ENCODE measurements around the gene KSR2.
A peak's percentile ranks its signal among the peaks of the same experiment; 100 is the strongest.
"Not testable (repeated sequence)": the region's sequence is repeated elsewhere in the genome, so short reads cannot be mapped to it uniquely, and the experiment has no call there.

KSR2 gene

DNA sequence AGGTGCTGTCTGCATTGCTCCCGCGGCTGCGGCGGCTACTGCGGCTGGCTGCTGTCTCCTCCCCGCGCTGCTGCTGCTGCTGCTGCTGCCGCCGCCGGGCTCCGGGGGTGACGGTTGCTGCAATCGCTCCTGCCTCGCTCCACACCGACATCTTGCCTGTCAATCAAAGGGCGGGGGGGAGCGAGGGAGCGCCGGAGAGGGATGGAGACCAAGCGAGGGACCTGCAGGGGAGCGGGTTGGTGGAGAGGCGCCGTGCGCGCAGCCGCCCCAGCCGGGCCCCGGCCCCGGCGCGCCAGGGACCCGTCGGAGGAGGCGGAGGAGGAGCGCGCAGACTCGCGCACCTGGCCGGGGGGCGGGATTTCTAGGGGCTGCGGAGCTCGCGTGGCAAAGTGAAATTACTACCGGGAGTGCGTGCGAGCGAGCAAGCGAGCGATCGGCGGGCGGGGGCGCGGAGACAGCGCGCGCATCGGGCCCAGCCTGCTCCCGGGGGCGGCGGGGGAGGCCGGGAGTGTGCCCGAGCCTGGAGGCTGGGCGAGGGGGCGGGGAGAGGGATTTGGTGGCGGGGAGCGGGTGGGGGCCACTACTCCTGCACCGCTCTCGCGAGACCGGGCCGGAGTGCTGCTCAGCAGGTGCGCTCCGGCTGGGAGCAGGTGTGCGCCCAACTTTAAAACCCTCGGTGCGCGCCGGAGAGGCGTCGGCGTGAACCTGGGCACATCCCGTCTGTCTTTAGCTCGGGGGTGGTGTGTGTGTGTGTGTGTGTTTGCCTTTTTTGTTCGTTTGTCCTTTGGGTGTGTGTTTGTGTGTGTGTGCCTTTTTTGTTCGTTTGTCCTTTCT lies at the start of gene KSR2:
TSS of gene KSR2 (minus strand) at position 165 of the 834 bp plus-strand sequence. CDS start 735 bp downstream, outside the sequence.
- DNase-seq, result peak in 11 of 14 donors; percentile 1 to 91 (median 31)

DNA sequence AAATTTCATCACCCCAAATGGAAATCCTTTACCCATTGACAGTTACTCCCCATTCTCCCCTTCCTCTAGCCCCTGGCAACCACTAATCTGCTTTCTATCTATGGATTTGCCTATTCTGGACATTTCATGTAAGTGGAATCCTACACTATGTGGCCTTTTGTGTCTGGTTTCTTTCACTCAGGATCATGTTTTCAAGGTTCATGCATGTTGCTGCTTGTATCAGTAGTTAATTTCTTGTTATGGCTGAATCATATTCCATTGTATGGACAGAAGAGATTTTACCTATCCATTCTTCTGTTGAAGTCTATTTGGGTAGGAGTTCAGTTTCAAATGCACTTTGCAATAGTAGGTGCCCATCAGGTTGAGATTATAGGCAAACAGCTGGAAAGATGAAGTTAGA lies 49.1 kb upstream of the KSR2 start:
- DNase-seq, result no peak

DNA sequence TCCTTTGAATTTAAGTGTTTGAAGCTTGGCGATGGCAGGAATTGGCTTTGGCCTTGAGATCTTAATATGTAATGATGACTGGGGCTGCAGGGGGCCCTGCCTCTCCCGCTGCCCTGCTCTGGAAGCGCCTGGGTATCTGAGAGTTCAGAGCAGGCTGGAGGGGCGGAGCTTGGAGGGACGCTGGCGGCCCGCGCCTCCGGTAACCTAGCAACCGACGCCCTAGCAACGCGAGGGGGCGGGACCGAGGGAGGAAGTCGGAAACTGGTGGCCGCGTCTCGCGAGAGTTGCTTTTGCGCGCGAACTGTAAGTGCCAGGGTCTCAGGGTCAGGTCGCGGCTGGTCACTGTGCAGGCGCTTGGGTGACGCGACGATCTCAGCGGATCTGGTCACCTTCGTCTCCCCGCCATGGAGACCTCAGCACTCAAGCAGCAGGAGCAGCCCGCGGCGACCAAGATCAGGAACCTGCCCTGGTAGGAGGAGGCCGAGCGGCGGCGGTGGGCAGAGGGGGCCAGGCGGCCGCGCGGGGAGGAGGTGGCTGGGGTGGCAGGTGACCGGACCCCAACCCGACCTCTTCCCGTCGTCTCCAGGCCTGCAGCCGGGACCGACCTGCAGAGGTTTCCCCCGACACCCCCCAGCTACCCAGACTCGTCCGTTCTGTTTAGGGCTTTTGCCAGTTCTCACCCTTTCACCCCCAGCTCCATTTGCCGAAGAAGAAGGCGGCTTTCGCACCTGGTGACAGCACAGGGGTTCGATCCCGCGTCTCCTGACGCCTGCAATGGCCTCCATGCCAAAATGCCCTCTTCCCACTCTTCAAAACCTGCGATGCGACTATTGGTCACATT lies 47.9 kb upstream of the KSR2 start, which contains the start of gene RFC5:
TSS of gene RFC5 (plus strand) at position 280 of the 841 bp plus-strand sequence. CDS start at position 405, 125 bp downstream.
- DNase-seq, result peak; percentile 40 to 93 (median 88)

DNA sequence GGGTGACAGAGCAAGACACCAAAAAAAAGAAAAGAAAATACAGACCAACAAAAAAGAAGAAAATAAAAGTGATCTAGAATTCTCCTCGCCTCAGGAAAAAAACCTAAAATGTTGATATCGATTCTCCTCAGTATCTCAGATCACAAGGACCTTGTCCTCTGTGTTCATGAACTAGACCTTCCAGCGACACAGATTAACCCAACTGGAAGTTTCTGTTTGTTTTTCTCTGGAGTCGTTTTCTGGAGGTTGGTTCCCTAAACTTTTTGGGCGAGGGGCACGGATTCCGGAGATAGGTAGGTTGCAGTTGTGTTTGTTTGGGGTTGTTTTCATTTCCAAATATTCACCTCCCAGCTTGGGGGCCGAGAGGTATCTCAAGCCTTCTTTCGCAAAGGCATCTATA lies 47.2 kb upstream of the KSR2 start:
- no peak for DNase-seq

DNA sequence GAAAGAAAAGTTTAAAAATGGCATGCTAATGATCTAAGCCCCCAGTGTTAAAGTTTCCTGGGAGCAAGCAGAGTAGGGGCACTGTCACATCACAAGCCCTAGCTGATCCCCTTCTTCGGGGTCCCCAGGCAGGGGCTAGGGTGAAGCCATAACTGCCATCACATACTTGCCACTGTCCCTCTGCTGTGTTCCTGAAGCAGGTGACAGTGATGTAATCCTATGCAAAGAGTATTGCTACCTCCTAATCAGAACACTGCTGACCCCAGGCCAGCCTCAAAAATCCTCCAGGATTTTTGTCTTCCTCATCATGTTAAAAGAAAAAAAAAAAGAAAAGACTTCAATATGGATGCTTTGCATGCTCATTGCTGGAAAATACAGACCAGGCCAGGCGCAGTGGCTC lies 46.5 kb upstream of the KSR2 start:
- DNase-seq, result no peak

DNA sequence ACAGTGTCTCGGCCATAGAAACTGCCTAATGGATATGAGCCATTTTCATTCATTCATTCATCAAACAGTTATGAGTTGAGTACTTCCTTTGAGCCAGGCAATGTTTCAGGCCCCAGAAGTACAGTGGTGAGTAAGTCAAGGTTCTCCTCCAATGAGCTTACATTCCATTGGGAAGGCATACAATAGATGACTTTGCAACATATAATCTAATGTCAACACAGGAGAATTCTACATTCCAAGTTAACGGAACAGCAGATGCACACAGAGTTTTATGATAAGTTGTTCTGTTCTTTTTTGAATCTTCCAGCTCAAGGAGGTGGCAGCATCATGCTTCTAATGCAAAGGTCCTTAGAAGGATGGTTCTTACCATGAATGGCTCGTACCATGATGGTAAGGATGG lies 44.5 kb upstream of the KSR2 start:
- no peak for DNase-seq

DNA sequence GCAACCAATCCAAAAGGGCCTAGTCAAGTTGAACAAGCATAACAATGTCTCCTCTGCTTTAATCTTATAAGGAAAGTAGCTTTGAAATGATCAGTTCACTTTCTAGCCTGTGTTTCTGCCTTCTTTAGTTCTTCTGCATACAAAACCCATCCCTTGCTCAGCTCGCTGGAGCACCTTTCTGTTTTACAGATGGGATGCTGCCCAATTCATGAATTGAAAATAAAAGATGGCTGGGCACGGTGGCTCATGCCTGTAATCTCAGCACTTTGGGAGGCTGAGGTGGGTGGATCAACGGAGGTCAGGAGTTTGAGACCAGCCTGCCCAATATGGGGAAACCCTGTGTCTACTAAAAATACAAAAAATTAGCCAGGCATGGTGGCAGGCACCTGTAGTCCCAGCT lies 43.2 kb upstream of the KSR2 start:
- no peak for DNase-seq

DNA sequence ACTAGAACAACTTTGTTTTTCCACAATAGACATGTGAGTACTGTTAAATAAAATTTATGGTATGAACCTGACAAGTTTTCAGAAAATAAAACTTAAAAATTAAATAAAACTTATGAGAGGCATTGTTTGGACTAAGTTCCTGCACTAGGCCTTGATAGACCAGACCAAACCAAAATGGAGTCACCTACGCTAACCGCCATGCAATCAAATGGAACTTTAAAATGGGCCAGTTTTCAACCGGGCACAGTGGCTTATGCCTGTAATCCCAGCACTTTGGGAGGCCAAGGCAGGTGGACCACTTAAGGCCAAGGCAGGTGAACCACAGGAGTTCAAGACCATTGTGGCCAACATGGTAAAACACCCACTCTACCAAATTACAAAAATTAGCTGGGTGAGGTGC lies 42.6 kb upstream of the KSR2 start:
- DNase-seq, result no peak

DNA sequence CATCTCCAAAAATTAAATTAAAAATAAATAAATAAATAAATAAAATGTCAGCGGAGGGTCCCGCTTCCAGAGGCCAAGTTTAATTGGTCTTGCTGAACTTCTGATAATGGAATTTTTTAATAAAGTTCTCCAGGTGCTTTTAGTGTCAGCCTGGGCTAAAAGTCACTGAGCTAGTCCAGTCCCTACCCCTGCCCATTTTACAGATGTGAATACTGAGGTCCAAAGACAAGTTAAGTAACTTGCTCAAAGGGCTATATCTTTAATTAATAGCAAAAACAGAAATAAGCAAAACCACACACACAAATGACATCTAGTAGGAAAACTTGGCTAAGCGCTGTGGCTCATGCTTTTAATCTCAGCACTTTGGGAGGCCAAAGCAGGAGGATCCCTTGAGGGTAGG lies 42.1 kb upstream of the KSR2 start:
- DNase-seq, result no peak

DNA sequence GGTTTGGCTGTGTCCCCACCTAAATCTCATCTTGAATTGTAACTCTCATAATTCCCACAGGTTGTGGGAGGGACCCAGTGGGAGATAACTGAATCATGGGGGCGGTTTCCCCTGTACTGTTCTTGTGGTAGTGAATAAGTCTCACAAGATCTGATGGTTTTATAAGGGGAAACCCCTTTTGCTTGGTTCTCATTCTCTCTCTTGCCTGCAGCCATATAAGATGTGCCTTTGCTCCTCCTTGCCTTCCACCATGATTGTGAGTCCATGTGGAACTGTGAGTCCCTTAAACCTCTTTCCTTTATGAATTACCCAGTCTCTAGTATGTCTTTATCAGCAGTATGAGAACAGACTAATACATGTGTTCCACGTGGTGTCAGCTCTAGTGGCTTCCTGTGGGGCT lies 31.0 kb upstream of the KSR2 start:
- DNase-seq, result not testable (repeated sequence)

DNA sequence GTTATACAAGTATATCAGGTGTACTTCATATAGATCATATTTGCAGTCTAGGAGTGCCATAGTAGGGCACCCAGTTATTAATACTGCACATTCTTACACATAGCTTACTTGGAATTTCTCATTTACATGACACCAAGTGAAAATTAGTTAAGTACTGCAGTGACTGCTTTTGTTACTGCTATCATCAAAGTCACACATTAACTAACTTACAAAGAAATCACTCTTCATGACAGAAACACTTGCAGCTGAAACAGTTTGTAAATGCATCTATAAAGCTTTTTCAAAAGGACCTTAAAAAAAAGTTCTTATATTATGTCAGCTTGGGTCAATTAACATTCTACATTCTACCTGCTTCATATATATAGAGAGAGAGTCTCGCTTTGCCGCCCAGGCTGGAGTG lies 29.9 kb upstream of the KSR2 start:
- no peak for DNase-seq

DNA sequence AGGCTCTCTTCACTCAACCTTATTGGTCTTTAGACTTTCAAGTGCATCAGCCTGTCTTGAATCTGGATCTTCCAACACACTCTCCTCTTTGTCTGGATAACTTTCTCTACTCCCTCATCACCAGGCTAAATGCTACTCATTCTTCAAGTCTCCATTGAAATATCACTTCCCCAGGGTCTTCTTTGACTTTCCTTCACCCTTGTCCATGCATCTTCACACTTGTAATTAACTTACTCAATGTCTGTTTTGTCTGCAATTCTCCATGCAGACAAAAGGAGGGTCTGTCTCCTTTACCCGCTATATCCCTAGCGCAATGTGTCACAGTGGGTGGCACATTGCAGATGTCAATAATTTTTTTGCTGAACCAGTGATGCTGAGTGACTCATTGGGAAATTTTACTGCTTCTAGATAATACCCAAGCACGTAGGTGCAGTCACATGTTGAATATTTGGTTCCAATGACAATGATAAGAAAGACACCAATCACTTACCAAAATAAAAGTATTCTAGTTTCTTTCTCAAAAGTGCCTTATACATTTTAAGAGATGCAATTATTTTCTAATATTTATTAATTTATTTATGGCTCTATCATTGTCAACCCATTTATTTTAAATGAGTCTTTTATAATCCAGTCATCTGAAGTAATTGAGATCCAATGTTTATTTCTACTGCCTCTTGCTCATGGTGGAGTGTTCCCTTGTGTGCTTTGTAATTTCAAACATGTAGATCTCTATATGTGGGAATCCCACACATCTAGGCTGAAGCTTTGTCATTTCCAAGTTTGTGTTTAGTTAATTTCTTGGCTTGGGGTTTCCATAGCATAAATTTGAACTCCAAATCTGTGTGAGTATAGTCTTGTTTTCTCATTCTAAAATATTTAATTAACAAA lies 26.0 kb upstream of the KSR2 start:
- DNase-seq, result no peak

DNA sequence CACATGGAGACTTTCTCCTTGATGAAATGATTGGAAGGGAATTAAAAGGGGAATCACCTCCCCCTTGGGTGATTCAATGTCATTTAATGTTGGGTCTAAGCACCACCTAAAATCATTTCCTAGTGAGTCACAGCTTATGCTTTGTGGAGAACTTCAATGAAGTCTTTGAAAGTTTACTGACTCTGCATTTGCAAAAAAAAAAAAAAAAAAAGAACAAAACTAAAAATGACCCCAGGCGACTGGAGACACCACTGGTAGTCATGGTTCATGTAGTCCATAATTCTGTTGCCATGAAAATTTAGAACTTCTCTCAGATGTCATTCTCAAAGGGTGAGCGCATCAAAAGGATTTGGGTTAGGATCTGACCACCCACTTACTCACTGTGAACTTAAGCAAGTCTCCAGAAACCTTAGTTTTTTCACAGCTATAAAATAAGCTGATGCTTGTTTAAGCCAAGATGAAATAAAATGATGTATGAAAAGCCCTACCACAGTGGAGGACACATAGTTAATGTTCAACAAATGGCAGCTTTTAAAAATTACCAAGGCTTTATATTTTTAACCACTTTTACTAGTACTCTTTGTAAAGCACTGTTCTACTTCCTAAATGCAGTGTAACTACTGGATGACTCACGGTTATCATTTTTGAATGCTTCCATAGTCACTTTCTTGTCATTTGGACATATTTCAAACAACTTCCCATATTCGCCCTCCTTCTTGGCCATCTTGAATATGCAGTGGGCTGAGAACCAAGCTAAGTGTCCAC lies 18.1 kb upstream of the KSR2 start:
- DNase-seq, result no peak

DNA sequence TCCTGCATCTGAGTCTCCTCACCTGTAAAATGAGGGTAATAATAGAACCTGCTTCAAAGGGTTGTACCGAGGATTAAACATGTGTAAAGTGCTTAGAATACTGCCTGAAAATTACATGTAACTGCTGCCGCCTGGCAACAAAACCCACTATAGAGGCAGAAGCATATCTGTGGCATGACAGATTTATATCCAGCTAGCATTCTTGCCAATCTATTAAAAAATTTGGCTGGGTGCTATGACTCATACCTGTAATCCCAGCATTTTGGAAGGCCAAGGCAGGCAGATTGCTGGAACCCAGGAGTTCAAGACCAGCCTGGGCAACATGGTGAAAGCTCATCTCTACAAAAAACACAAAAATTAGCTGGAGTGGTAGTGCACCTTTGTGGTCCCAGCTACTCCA lies 16.4 kb upstream of the KSR2 start:
- no peak for DNase-seq

DNA sequence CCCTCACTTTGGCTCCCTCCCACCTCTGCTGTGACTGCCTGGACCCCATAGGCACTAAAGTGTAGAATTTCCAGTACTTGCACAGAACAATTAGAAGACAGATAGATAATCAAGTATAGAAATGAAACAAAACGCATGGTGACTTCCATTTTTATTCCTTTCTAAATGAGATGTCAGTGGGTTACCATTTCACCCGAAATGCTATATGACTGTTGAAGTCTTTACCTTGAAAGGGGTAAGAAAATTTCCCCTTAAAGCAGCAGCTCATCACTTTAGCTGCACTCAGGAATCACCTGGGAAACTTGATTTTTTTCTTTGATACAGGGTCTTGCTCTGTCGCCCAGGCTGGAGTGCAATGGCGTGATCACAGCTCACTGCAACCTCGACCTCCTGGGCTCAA lies 12.5 kb upstream of the KSR2 start:
- DNase-seq, result no peak

DNA sequence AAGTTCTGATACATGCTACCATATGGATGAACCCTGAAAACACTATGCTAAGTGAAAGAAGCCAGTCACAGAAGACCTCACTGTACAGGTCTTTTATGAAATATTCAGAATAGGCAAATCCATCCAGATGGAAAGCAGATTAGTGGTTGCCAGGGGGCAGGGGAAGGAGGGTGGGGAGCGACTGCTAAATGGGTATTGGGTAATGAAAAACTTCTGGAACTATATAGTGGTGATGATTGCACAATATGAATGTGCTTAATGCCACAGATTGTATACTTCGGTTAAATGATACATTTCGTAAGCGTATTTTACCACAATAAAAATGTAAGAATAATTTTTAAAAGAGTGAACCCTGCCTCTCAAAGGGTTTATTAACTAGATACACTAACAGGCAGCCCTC lies 11.8 kb upstream of the KSR2 start:
- DNase-seq, result no peak

DNA sequence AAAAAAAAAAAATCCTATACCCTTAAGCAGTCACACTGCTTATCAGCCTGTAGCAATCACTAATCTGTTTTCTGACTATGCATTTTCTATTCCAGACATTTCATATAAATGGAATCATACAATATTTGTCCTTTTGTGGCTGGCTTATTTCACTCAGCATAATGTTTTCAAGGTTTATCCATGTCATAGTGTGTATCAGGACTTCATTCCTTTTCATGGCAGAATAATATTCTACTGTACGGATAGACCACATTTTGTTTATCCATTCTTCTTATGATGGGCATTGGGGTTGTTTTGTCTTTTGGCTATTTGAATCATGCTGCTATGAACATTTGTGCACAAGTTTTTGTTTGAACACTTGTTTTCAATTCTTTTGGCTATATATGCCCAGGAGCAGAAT lies 8.6 kb upstream of the KSR2 start:
- no peak for DNase-seq

DNA sequence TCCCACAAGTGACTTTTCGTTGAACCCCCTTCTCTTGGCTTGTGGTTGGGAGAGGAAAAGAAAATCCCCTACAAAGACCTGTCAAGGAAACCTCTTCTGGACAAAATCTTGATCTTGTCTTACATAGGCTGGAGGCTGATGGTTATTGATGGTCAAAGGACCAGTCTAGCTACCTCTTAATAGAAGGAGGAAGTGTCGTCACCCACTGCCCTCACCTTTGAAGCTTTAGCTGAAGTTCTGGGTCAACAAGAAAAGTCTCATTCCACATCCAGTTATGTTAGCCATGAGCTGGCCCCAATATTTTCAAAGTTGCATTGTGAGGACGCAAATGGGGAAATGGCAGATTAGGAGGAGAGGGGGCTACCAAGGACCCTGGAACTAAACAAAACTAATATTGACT lies 6.2 kb upstream of the KSR2 start:
- DNase-seq, result no peak

DNA sequence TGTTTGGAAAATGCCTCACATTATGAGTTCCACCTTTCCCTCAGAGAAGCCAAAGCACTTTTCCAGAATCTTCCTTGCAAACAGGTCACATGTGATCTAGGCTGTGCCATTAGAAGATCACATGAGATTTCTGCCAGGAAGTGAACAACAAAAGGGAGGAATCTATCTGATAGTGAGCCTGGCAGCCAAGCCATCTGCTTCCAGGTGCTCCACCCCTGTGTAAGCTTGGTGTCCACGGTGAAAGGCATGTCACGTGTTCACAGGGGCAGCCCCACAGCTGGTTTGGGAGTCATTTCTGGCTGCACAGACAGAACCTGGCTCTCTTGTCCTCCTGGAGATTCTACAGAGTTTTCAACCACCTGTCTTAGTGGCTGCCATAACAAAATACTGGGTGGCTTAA lies 3.5 kb upstream of the KSR2 start:
- no peak for DNase-seq

DNA sequence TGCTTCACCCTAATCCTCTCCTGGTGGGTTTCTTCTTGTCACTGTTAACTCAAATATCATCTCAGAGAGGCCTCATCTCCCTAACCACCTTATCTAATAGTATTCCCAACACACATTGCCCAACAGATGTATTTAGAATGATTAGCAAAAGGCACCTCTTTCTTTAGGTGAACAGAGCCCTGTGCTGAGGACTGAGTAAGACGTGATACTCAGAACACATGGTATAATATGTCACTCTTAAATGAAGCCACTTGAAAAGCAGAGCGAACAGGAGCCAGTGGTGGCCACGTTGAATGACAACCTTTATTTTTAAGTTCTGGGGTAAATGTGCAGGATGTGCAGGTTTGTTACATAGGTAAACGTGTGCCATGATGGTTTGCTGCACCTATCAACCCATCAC lies 1.5 kb upstream of the KSR2 start:
- DNase-seq, result no peak

DNA sequence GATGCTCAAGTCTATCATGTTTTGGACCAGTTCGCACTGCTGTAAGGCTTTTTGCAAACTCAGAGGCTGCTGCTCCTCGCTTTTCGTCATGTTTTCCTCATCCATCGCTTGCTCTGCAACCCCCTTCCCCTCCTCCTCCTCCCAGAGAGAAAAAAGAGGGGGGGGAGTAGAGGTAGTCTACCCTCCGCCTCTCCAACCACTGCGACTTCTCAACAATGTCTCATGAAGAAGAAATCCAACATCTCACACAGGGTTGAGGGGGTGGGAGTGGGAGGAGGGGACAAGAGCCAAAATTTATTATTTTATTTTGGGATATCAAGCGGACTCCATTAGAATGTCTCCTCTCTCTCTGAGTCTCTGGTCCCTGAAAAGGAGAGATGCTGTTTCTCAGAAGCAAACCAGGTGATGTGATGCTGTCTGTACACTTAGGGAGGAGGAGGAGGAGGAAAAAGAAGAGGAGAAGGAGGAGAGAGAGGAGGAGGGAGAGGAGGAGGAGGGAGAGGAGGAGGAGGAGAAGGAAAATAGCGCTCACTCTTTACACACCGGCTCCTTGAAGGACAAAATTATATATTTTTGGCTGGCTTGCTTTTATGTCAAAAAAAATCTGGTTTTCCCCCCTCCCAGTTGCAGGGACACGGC lies 520 bp downstream of the KSR2 start:
- DNase-seq, result peak in 1 of 14 donors; percentile 66

All from C1 segment of cervical spinal cord (tissue), 14 donors.